Measurements from ENCODE around the gene TFCP2L1.

The TFCP2L1 gene

DNA sequence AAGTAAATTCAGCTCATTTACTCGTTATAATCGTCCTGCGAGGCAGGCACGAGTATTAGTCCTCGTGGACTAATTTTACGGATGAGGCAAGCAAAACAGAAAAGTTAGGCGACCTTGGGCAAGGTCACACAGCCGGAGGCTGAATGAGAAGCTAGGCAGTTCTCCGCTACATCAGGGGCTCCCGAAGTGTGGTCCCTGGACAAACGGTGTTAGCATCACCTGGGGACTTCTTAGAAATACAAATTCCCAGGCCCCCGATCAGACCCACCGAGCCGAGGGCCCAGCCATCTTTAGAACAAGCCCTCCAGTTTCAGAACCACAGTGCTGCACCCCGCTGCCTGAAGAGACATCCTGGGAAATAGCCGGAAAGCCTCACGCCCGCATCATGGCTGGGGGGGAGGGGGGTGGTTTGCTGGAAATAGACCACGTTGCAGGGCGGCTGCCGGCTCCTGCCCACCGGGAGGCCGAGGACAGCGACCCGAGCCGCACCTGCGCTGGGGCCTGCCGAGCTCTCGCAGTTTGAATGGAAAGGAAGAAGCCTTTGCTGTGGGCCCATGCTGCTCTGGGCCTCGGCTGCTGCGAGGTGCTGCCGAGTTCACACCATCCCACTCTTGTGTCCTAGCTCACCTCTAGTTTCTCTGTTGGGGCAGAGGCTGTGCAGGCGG lies 72.2 kb downstream of the TFCP2L1 start:
- no peak for DNase-seq

DNA sequence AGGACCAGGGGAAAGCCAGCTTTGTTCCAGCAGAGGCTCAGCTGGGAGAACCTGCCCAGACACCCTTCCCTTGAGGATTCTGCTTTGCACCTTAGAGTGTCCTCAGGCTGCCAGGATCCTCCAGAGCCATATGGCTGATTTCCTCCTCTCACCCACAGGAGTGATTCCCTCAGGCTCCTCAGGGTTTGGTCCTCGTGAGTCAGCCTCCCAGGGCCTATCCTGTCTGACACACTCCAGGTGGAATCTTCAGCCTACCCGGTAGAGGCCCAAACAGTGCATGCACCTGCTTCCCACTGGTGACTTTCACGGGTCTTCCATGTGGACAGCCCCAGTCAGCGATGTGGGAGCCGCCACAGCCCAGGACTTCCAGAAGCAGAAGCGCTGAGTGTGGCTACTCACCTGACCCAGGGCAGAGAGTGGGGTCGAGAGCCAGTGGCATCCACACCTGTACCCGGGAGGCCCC lies 73.3 kb downstream of the TFCP2L1 start:
- no peak for DNase-seq

DNA sequence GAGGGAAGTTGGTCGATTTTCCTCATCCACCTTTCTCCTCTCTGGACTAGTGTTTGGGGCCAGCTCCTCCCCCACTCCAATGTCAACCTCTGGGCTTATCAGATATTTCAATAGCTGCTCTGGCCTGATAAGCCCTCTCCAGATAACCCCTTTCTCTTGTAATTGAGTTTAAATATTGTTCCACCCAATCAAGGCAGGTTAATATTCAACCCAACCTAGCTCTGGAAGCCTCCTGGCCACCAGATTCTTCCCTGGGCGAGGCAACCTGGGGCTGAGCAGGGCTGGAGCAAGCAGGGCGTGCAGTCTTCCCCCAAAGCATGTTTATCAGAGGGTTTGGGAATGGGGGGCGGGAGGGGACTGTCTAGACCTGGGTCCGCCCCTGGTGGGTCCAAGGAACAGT lies 73.8 kb downstream of the TFCP2L1 start:
- DNase-seq = no peak

DNA sequence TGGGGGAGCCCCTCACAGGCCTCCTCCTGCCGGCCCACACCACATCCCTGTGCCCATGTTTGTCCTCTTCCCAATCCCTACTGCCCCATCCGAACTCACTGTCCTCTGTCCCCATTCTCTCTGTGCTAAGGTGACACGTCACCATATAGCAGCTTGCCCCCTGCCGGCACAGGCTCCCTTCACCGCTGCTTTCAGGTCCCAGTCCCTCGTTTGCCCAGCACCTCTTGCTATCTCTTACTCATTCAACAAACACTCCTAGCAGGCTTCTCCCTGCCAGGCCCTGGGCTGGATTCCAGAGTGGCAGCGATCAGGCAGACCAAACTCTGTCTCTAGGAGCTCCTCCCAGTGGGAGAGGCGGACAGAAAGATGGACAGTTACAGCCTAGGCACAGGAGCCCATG lies 74.3 kb downstream of the TFCP2L1 start:
- DNase-seq = no peak

DNA sequence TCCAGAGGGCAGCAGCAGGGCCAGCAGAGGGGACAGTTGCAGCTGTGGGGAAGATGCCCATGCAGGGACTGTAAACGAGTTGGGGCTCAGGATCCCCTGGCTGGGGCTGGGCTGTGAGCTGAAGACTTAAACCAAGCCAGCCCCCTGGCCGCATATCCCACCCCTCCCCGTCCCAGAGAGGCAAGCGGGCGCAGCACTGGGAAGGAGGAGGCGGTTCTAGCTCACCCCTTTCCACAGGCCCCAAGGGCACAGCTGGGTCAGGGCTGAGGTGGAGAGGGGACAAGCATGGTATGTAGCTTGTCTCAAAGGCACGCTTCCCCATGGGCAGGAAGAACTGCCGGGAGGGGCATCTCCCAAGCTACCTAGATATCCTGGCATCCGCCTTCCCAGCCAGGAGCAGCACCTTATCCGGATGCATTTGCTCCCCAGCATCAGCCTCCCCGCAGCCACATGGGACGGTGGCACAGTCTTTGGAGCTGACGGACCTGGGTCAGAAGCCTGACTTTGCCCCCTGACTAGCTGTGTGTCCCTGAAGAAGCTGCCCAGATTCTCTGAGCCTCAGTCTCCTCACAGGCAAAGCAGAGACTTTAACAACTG lies 75.9 kb downstream of the TFCP2L1 start:
- DNase-seq = no peak

DNA sequence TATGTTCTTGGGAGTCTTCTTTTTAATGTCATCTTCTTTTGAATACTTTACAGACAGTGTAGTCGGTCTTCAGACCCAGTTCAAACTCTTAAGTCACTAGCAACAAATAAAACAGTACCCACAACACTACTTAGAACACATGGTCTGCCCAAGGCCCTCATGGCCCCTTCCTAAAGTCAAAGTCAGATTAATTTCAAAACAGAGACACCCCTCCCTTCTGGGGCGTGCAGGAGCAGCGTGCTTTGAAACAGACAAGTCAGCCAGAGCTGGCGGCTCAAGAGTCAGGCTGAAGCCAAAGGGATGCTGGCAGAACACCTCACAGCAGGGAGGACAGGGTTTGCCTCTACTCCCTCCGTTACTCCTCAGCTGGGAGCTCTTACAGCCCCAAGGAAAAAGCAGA lies 77.5 kb downstream of the TFCP2L1 start:
- no peak for DNase-seq

DNA sequence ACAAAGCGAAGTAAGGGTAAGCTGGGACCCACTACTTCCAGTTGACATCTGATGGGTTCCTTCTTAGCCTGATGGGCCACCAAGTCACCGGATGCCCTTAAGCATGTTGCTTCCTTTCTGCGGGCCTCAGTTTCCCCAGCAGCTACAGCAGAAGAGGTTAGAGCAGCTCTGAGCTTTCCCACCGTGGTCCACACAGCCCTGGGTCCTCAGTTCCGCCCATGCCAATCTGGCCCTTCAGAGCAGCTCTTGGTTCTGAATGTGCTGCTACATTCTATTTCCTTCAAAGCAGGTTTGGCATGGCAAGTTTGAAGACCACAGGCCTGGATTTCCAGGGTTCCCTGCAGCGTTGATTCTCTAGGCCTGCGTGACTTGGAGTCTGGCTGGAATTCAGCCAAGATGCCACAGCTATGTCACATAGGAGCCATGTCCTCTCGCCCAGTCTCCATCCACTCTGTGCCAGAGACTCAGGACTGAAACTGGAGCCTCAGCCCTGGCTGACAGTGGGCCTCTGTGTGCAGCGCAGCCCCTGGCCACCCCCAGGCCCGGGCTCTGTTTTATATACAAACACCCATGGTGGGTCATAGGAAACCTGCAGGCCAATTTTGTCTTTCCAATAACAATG lies 79.6 kb downstream of the TFCP2L1 start:
- peak; percentile 68 for DNase-seq

DNA sequence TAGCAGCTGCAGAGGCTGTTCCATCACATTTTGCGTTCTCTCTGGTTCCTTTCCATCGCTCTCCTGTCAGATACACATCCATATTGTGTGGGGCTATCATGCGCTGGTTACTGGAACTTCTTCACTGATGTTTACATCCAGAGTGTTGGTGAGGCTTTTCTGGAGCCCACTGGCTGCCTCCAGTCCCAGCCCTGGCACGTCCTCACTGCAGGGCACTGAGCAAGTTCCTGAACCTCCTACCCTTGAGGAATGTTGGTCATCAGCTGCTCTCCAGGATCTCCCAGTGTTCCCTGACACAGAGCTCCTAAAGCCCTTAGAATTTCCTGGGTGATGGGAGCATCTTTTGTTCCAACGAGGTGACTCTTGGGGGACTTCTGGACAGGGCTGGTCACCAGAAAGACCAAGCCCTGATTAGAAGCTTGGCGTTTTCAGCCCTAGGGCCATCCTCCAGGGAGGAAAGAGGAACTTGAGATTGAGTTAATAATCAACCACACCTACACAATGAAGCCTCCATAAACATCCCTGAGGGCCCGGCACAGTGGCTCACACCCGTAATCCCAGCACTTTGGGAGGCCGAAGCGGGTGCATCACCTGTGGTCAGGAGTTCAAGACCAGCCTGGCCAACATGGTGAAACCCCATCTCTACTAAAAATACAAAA lies 81.3 kb downstream of the TFCP2L1 start:
- no peak for DNase-seq

DNA sequence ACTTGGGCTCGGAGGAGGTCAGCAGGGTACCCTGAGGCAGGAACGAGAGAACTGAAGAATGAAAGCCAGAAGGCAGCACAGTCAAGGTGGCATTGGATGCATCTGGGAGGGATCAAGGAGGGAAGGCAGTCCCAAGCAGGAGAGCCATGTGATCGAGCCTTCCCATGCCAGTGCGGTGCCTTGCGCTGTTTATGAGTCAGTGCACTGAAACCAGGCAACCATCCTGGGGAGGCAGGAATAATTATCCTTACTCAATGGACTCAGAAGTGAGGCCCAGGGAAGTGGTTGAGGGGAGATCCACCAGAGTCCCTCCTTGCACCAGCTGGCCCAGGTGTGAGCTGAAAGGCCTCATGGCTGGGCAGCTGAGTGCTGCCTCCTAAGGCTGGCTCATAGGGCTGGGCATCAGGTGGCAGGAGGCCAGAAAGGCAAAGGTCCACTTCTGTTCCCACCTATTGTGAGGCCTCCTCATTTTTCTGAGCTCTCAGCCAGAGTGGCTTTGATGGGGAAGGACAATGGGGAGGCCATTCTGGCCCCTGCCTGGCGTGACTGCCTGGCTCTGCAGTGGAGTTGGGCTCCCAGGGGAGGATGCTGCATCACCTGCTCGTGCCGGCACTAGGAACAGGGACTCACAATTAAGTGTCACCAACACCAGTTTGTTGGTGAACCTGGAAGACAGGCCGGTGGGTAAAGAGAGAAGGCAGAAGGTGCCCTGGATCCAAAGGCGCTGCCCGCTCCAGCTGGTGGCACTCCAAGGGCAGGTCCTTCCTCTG lies 82.3 kb downstream of the TFCP2L1 start:
- peak; percentile 36 for DNase-seq

DNA sequence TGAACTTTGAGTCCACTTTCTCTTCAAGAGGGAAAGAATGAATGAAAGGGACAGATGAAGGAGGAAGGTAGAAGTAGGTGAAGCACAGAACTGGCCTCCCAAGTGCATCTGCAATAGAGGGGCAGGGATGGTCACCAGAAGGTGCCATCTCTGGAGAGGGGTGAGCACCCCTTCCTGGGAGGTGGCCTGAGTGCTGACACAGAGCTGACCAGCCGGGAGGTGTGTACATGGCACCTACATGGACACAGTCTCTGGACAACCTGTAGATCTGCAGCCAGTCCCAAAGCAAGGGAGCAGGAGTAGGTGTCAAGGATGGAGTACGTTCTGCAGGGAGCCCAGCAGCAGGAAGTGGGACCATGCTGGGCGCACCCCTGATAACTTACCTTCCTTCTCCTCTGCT lies 83.2 kb downstream of the TFCP2L1 start:
- no peak for DNase-seq

DNA sequence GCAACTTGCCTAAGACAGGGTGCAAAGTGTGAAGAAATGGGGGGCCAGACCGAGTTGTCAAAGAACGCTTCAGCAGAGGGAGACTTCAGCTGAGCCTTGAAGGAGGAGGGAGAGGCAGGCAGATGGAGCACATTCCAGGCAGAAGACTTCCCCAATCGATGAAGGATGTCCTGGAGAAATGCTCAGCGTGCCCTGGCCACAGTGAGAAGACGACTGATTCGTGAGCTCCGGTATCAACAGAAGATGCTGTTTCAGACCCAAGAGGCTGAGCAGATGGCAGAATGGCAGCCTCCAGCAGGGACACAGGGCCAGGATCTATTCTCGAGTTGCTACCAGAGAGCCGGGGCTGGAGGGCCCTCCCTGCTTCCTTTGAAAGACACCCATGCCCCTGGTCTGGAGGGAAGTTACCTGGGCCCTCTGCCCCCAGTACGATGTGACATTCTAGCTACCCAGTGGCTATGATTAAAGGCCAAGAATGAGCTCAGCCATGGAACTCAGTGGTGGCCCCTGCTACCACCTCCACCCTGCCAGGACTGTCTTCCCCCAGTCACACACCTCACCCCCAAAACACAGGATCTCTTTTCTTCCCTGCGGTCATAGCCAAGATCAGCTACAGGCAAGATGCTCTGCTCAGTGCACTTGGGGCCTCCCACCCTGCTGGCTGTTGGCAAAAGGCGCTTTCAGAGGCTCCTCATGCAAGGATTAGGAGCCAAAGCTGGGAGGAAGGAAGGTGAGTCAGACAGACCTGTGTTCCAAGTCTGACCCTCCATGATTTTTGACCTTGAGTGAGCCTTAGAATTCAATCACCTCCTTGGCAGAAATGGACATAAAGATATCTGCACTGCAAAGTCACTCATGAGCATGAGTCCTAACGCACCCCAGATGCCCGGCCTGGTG lies 84.3 kb downstream of the TFCP2L1 start:
- no peak for DNase-seq

DNA sequence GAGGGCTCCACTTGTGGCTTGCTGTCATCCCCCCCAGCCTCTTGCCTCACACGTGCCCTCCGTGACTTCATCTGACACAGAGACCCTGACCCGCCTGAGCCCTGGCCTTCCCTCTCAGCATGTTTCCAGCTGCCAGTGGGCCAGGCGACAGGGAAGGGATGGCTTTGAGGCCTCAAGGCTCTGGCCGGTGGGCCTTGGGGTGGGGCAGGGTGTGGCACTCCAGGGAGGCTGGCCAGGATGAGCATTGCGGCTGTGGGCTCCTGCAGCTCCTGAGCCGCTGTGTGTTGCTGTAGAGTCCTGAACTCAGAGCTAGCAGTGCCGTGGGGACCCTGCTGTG lies 85.0 kb downstream of the TFCP2L1 start:
- DNase-seq = no peak

DNA sequence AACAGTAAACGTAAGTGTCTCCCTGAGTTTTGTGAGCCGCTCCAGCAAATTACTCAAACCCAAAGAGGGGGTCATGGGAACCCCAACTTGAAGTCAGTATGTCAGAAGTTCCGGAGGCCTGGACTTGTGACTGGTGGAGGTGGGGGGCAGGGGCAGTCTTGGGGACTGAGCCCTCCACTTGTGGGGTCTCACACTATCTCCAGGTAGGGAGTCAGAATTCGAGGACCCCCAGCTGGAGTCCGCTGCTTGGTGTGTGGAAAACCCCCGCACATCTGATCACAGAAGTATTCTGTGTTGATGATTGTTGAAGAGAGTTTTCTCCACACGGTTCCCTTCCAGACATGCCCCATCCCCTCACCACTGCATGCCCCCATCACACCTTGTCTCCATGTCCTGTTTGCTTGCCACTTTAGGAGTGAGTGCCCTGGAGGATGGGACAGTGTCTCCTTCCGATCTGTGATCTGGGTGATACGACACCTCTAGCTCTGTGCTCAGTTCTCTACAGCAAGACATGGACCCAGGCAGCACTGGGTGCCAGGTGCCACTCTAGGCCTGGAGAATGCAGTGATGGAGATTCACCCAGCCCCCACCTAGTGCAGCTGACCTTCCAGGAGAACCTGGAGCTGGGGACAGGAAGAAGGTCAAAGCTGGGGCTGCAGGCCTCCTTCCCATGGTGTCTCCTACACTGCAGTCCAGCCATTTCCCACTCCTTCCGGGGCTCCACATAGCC lies 85.6 kb downstream of the TFCP2L1 start:
- DNase-seq = no peak

DNA sequence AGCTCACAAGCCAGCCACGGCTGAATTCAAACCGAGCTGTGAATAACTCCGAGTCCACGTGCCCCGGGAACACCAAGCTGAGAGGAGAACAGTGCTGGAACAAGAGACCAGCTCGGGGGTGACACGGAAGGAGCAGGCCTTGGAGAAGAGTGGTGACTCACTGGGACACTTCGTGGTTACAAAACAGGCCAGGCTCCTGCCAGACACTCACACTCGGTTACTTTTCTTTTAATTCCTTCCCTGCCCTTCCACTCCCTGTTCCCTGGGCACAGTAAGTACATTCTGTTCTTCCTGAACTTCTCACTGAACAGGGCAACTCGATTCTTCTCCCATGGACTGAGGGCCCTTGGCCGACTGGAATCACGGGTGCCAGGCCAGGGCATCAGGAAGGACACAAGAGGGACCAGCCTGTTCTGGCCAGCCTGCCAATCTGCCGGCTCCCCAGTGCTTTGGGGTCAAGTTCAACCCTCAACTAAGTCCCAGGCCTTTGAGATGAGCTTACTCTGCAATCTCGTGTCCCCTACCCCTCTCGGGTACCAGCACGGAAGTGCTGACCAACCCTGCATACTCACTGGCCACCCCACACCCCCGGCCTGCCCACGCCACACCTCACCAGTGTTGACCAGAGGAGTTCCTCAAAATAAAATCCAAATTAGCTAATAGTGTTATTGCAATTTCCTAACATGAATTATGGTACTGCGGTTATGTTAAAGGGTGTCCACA lies 87.5 kb downstream of the TFCP2L1 start:
- DNase-seq = no peak

DNA sequence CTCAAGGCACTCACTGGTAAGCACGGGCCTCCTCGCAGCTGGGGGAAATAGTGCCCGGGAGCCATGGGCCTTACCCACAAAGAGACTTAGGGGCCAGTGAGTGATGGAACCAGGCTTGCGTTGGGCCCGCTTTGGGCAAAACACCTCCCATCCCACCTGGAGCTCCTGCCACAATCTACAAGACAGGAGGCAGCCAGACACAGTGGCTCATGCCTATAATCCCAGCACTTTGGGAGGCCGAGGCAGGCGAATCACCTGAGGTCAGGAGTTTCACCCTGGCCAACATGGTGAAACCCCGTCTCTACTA lies 88.2 kb downstream of the TFCP2L1 start:
- no peak for DNase-seq

DNA sequence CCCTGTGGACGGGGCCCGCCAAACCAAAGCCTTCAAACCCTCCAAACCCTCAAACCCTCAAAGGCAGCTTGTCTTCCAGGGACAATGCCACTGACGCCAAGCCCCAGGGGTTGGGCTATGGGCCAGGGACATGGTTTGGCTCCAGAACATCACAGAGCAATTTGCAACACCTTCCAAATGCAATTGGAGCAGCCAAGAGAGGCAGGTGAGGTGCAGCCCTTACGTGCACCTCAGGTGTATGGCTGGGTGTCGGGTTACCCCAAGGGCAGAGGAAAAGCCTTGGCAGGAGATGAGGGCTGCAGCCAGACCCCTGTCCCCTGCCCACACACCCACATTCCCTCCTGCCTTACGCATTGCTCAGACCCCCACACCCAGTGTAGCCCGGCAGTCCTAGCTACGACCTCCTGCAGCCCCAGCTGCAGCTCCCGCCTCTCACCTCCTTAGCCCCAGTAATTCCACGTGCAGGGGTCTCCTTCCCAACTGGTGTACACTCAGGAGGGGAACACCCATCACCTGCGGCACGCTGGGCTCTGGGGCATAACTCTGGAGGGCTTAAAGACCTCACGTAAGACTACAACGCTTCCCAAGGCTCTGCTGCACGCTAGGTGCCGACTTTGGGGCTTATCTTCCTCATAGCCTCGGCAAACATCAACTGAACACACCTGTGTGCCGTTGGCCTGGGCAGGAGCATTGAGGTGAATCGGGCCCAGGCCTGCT lies 88.7 kb downstream of the TFCP2L1 start:
- DNase-seq = peak; percentile 91

DNA sequence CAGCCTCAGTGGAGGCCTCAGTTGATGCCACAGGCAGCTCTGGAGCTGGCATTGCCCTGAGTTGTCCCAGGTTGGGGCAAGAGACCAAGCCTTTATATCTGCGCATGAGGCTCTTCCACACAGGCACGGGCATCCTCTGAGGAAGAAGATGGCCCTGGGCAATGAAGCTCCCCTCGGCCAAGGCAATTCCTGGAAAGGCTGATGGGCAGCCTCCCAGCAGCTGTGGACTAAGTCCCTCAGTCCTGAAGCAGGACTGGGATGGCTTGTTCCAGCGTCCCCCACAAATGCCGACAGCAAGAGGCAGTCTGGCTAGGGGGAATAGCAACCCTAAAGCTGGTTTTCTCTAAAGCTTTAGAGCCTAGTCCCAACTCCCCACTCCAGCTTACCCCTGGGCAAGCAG lies 90.0 kb downstream of the TFCP2L1 start:
- no peak for DNase-seq

DNA sequence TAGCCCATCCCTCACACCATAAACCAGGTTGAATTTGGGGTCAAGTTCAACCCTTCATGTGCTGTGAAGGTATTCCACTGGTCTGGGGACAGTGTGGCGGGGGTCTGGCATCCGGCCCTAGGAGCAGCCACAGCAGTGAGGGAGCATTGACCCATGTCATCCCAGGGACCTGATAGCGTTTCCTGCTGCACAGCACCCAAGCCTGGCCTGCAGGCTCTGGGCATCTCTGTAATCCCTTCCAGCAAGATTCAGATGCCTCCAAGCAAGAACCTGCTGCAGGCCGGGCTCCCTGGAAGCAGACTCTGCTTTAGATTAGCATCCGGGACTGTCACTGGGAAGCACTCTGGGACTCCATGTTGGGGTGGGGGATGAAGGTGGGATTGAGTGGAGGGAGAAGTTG lies 90.4 kb downstream of the TFCP2L1 start:
- no peak for DNase-seq

DNA sequence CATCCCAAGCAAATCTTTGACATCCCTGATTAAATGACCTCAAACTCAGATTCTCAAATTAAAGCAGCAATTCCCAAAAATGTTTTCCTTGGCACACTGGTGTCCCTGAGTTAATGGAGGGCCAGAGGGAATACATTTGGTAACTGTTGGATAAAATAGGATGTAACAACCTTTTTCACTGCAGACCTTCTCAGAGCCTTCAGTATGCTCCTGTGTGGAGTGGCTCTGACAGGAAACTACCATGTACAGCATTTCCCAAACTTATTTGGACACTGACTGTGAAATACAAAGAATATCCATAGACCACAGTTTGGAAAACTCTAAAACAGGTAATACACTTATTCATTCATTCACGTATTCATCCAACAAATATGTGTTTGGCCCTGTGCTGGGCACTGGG lies 91.8 kb downstream of the TFCP2L1 start:
- no peak for DNase-seq

DNA sequence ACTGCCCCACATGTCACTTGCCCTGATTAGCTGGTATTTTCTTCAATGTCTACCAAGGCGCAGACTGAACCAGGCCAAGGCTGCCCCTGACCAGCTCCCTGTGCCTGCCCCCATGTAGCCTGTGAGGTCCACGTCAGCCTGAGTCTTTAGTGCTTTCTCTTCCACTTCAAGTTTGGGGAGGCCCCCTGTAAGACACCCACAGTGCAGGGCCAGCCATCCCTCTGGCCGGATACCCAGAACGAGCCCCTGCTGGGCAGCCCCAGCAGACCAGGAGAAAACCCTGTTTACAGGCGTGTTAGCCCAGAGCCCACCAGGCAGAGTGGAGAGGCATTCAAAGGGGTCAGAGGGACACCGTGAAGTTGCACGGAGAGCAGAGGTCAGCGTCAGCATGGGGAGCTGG lies 92.4 kb downstream of the TFCP2L1 start:
- DNase-seq = no peak
